ENCODE measurements around the gene ZKSCAN1. TPM values are rescaled to one million over a fixed set of nuclear protein-coding genes. Genes with fewer than 3 reads are reported as not detected.
"Not testable (repeated sequence)": the region's sequence is repeated elsewhere in the genome, so short reads cannot be mapped to it uniquely, and the experiment has no call there.

ZKSCAN1 gene
- total RNA-seq, 1 experiment from 2014 or later, result 70.3 TPM

DNA sequence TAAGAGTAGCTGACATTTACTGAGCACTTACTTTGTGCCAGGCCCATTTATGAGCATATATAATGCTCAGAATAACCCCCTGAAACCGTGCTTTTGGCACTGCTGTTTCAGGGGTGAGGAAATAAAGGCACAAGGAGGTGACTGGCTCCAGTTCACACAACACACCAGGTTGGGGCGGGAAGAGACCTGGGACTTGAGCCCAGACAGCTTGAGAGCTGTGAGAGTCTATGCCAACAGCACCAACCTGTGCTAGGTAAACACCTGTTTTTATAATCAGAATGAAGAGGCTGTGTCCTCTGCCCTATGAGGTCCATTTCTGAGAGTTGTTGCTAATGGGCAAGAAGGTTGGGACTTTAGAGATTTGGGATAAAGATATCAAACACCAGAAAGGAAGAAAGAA is 30.8 kb upstream of the ZKSCAN1 start:
- no peak overlapping the region for H3K27ac ChIP-seq
- no peak overlapping the region for H2AFZ ChIP-seq
- no TSS peak for BruUV-seq (replicated peaks)
- CTCF ChIA-PET, result no interaction called here
- no peak overlapping the region for H3K4me2 ChIP-seq
- H3F3A ChIP-seq (ENCODE audit: insufficient read depth, low read depth), result no peaks in the 10 kb centered on the region
- H3K27me3 ChIP-seq (ENCODE audit: insufficient read depth, low read depth), result peaks cover 53% of the 10 kb centered on the region
- TF ChIP-seq EZH2 (IDR thresholded peaks at IDR 0.05; ENCODE audit: low read depth) (no peak), CTCF (conservative IDR thresholded peaks at IDR 0.05) (no peak)
- no peaks in the 10 kb centered on the region for H4K20me1 ChIP-seq (ENCODE audit: insufficient read depth)
- no peaks in the 10 kb centered on the region for H3K36me3 ChIP-seq (ENCODE audit: low read depth)
- H3K79me2 ChIP-seq (ENCODE audit: low read depth), result no peaks in the 10 kb centered on the region
- H3K9me3 ChIP-seq (ENCODE audit: insufficient read depth, low read depth), result no peaks in the 10 kb centered on the region
- no peaks in the 10 kb centered on the region for H3K4me1 ChIP-seq (replicated peaks; ENCODE audit: insufficient read depth)
- DNase-seq, result no peak
- H3K4me3 ChIP-seq, result no peak overlapping the region
- intact Hi-C loops (cut with micrococcal nuclease; ENCODE audit: unreplicated experiment), result no loop called here
- H3K9me2 ChIP-seq (ENCODE audit: insufficient read depth), result no peaks in the 10 kb centered on the region
- POLR2A ChIA-PET (ENCODE audit: unreplicated experiment), result no interaction called here

- H3K4me2 ChIP-seq; POLR2A ChIA-PET (ENCODE audit: unreplicated experiment); H3K36me3 ChIP-seq (ENCODE audit: low read depth); H3K79me2 ChIP-seq (ENCODE audit: low read depth); H2AFZ ChIP-seq; intact Hi-C loops (cut with micrococcal nuclease; ENCODE audit: unreplicated experiment); H3K27ac ChIP-seq; H3K4me1 ChIP-seq (replicated peaks; ENCODE audit: insufficient read depth); H3F3A ChIP-seq (ENCODE audit: insufficient read depth, low read depth); H3K4me3 ChIP-seq; H3K9me3 ChIP-seq (ENCODE audit: insufficient read depth, low read depth); BruUV-seq (replicated peaks); DNase-seq; CTCF ChIA-PET; H3K9me2 ChIP-seq (ENCODE audit: insufficient read depth); H4K20me1 ChIP-seq (ENCODE audit: insufficient read depth): not testable (repeated sequence)
- peaks cover 56% of the 10 kb centered on the region for H3K27me3 ChIP-seq (ENCODE audit: insufficient read depth, low read depth)
Measured at GRCh38 chr7:99987306-99987705, 28.1 kb upstream of the ZKSCAN1 start.

- no TSS peak for BruUV-seq (replicated peaks)
- intact Hi-C loops (cut with micrococcal nuclease; ENCODE audit: unreplicated experiment), result no loop called here
- Histone ChIP-seq H3K4me3 (no peak overlapping the region), H4K20me1 (ENCODE audit: insufficient read depth) (no peaks in the 10 kb centered on the region), H3K27ac (no peak overlapping the region), H3K9me3 (ENCODE audit: insufficient read depth, low read depth) (no peaks in the 10 kb centered on the region), H3K27me3 (ENCODE audit: insufficient read depth, low read depth) (peaks cover 52% of the 10 kb centered on the region), H3K4me2 (no peak overlapping the region), H2AFZ (no peak overlapping the region), H3K9me2 (ENCODE audit: insufficient read depth) (no peaks in the 10 kb centered on the region), H3F3A (ENCODE audit: insufficient read depth, low read depth) (no peaks in the 10 kb centered on the region; the same call in 1 of the 2 replicates), H3K79me2 (ENCODE audit: low read depth) (no peaks in the 10 kb centered on the region), H3K4me1 (replicated peaks; ENCODE audit: insufficient read depth) (no peaks in the 10 kb centered on the region), H3K36me3 (ENCODE audit: low read depth) (no peaks in the 10 kb centered on the region)
- POLR2A ChIA-PET (ENCODE audit: unreplicated experiment), result interaction anchor here (0.6 kb wide), 2 partner anchors 29 to 420 kb away, joined by 4 to 5 read pairs; no protein-coding TSS in a partner anchor
- TF ChIP-seq EZH2 (IDR thresholded peaks at IDR 0.05; ENCODE audit: low read depth) (no peak), CTCF (conservative IDR thresholded peaks at IDR 0.05) (no peak)
- CTCF ChIA-PET, result interaction anchor here (0.7 kb wide), 1 partner anchor 540 kb away, joined by 6 read pairs; no protein-coding TSS in a partner anchor
- DNase-seq, result no peak
Measured at GRCh38 chr7:99987846-99988245, 27.6 kb upstream of the ZKSCAN1 start.

GRCh38 chr7:99990460-99990852 is 24.9 kb upstream of the ZKSCAN1 start:
- TF ChIP-seq EZH2 (IDR thresholded peaks at IDR 0.05; ENCODE audit: low read depth) (no peak), CTCF (conservative IDR thresholded peaks at IDR 0.05) (no peak)
- H3K9me3 ChIP-seq (ENCODE audit: insufficient read depth, low read depth), result no peaks in the 10 kb centered on the region
- H3K27ac ChIP-seq, result no peak overlapping the region
- ChIA-PET CTCF (interaction anchor here (1.0 to 1.1 kb wide), 2 partner anchors 35 to 61 kb away, joined by 3 read pairs; partner anchors contain the start of gene GJC3), POLR2A (ENCODE audit: unreplicated experiment) (interaction anchor here (0.6 kb wide), 1 partner anchor 76 kb away, joined by 4 read pairs; no protein-coding TSS in a partner anchor)
- 0 out of 2 replicates have a peak, but pooled peaks cover 3% of the 10 kb centered on the region for H3K4me1 ChIP-seq (replicated peaks; ENCODE audit: insufficient read depth)
- intact Hi-C loops (cut with micrococcal nuclease; ENCODE audit: unreplicated experiment), result loop anchor here (1.0 kb wide), 1 partner anchor 77 kb away; no protein-coding TSS in a partner anchor
- H3K4me2 ChIP-seq, result no peak overlapping the region
- no peaks in the 10 kb centered on the region for H3K9me2 ChIP-seq (ENCODE audit: insufficient read depth)
- peaks cover 42% of the 10 kb centered on the region for H3K27me3 ChIP-seq (ENCODE audit: insufficient read depth, low read depth)
- no peak for DNase-seq
- H4K20me1 ChIP-seq (ENCODE audit: insufficient read depth), result no peaks in the 10 kb centered on the region
- BruUV-seq (replicated peaks), result no TSS peak
- no peaks in the 10 kb centered on the region for H3K79me2 ChIP-seq (ENCODE audit: low read depth)
- no peak overlapping the region for H3K4me3 ChIP-seq
- no peaks in the 10 kb centered on the region; the same call in 1 of the 2 replicates for H3F3A ChIP-seq (ENCODE audit: insufficient read depth, low read depth)
- no peak overlapping the region for H2AFZ ChIP-seq
- H3K36me3 ChIP-seq (ENCODE audit: low read depth), result no peaks in the 10 kb centered on the region

- H3K4me1 ChIP-seq (replicated peaks; ENCODE audit: insufficient read depth); H3K36me3 ChIP-seq (ENCODE audit: low read depth); CTCF ChIA-PET; H3K9me2 ChIP-seq (ENCODE audit: insufficient read depth); H3K4me2 ChIP-seq; H3K4me3 ChIP-seq; POLR2A ChIA-PET (ENCODE audit: unreplicated experiment); H3K9me3 ChIP-seq (ENCODE audit: insufficient read depth, low read depth); H2AFZ ChIP-seq; DNase-seq; H3F3A ChIP-seq (ENCODE audit: insufficient read depth, low read depth); BruUV-seq (replicated peaks); H4K20me1 ChIP-seq (ENCODE audit: insufficient read depth); H3K27ac ChIP-seq; H3K79me2 ChIP-seq (ENCODE audit: low read depth): not testable (repeated sequence)
- peaks cover 42% of the 10 kb centered on the region for H3K27me3 ChIP-seq (ENCODE audit: insufficient read depth, low read depth)
- intact Hi-C loops (cut with micrococcal nuclease; ENCODE audit: unreplicated experiment), result loop anchor here (1.0 kb wide), 2 partner anchors 62 to 360 kb away; partner anchors contain the start of gene GJC3
Measured at GRCh38 chr7:99991543-99991942, 23.9 kb upstream of the ZKSCAN1 start.

Measured in PC-9 (cell line).